Natural killer cell treated with Interleukin-12 subunit alpha and Interleukin-12 subunit beta and Interleukin-15 and Interleukin-18, amount 100 ng/mL, for 72 hours (primary cell): Measurements from ENCODE around the gene RNGTT. TPM values are rescaled to one million over a fixed set of nuclear protein-coding genes. Genes with fewer than 3 reads are reported as not detected.
"Not testable (repeated sequence)": the region's sequence is repeated elsewhere in the genome, so short reads cannot be mapped to it uniquely, and the experiment has no call there.

Source experiments
- ATAC-seq, 2 donors: fragments of 150-1000 bp; cut with Tn5 transposase in 1 of 2; sonication (Bioruptor Pico), chemical (Tn5 transposase) in 1 of 2; 2 replicates each; pipeline ENCODE4 v1.10.0; 2021
- DNase-seq: peaks from one replicate; pipeline ENCODE4 v3.0.0; 2022; ENCODE audit warnings: low spot score
- H3K27ac Mint-ChIP-seq, 2 donors: 1 replicate in 1 of 2; 2 replicates in 1 of 2; pipeline ENCODE4 v1.8.0; 2022; ENCODE audit warnings: mixed read lengths in 2 of 2, mild to moderate bottlenecking in 1 of 2, moderate library complexity in 1 of 2
- H3K27me3 Mint-ChIP-seq, 2 donors: 1 replicate in 1 of 2; 2 replicates in 1 of 2; pipeline ENCODE4 v1.8.0; 2022; ENCODE audit warnings: mixed read lengths in 2 of 2
- H3K36me3 Mint-ChIP-seq: one replicate; pipeline ENCODE4 v1.8.0; 2022; ENCODE audit warnings: mixed read lengths
- H3K4me1 Mint-ChIP-seq, 2 donors: 1 replicate in 1 of 2; 2 replicates in 1 of 2; pipeline ENCODE4 v1.8.0; 2022; ENCODE audit warnings: low read depth in 2 of 2, mixed read lengths in 2 of 2, mild to moderate bottlenecking in 1 of 2
- H3K4me3 Mint-ChIP-seq: one replicate; pipeline ENCODE4 v1.8.0; 2022; ENCODE audit warnings: mixed read lengths
- H3K9me3 Mint-ChIP-seq: 2 replicates; pipeline ENCODE4 v1.8.0; 2022; ENCODE audit warnings: mixed read lengths
- total RNA-seq, 2 donors: library from RNA; stranded (reverse); gene quantifications; one replicate each; pipeline ENCODE4 v1.2.3, GENCODE V29; 2022

The RNGTT gene
- total RNA-seq, 2 donors from 2014 or later = 26.9 to 36.4 TPM

DNA sequence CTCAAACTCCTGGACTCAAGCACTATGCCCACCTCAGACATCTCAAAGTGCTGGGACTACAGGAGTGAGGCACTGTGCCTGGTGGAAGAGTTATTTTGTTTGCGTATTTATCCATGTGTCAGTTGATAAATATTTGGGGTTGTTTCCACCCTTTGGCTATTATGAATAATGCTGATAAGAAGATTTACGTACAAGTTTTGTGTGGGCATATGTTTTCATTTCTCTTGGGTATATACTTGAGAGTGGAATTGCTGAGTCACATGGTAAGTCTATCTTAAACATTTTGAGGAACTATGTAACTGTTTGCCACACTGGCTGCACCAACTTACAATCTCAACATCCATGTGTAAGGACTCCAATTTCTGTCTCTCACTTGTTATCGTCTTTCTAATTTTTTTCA, 200.3 kb downstream of the RNGTT start:
- no peak for ATAC-seq
- H3K36me3 Mint-ChIP-seq = no peaks in the 10 kb centered on the region
- no peak for DNase-seq
- peak overlapping the region in 1 of 2 donors; percentile 62 for H3K27ac Mint-ChIP-seq
- no peaks in the 10 kb centered on the region for H3K27me3 Mint-ChIP-seq
- H3K9me3 Mint-ChIP-seq = no peaks in the 10 kb centered on the region
- H3K4me1 Mint-ChIP-seq = peaks cover 11 to 12% of the 10 kb centered on the region in 2 donors
- no peak overlapping the region for H3K4me3 Mint-ChIP-seq

DNA sequence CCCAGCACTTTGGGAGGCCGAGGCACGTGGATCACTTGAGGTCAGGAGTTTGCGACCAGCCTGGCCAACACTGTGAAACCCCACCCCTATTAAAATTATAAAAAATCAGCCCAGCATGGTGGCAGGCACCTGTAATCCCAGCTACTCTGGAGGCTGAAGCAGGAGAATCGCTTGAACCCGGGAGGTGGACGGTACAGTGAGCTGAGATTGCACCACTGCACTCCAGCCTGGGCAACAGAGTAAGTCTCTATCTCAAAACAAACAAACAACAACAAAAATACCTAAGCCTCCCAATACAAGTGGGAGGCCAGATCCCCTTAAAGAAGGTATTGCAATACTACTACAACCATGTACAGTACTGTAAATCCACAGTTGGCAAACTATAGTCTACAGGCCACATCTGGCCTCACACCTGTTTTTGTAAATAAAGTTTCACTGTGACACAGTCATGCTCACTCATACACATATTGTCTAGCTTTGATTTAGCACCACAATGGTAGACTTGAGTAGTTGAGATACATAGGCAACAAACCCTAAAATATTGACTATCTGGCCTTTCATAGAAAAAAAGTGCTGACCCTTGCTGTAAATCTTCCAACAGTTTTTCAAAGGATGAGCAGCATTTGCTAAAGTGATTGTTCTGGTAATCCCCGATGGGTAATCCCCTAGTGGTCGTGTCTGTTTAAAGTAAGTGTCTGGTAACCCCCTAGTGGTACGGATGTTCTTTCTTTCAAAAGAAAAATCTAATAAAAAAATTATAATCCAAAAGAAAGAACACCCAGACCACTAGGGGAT, 202.0 kb downstream of the RNGTT start:
- Mint-ChIP-seq H3K4me1 (peaks cover 11 to 12% of the 10 kb centered on the region in 2 donors), H3K27me3 (no peaks in the 10 kb centered on the region), H3K9me3 (no peaks in the 10 kb centered on the region), H3K4me3 (no peak overlapping the region), H3K27ac (peak overlapping the region; percentile 67 to 76), H3K36me3 (no peaks in the 10 kb centered on the region)
- DNase-seq (no peak), ATAC-seq (peak; percentile 70 to 83)

DNA sequence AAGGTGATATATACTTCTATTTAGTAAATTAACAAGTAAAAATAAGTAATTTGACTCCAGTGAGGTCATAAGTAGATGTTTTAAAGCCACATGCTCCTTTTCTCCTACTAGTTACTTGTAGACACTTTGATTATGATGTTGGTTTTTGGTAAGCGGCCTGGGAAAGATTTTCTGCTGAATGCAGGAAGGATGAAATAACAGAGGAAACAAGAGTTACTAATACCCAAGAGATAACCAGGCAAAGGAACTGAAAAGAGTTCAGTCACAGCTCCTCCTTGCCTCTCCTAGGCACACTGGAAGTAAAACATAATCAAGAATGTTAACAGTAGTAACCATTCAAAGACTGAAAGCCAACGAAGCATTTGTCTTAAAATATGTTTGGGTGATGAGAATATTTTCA, 203.3 kb downstream of the RNGTT start:
- Mint-ChIP-seq H3K27ac (no peak overlapping the region), H3K27me3 (no peaks in the 10 kb centered on the region), H3K9me3 (no peaks in the 10 kb centered on the region), H3K36me3 (no peaks in the 10 kb centered on the region), H3K4me1 (peaks cover 8 to 11% of the 10 kb centered on the region in 2 donors), H3K4me3 (no peak overlapping the region)
- DNase-seq = no peak
- ATAC-seq = no peak

DNA sequence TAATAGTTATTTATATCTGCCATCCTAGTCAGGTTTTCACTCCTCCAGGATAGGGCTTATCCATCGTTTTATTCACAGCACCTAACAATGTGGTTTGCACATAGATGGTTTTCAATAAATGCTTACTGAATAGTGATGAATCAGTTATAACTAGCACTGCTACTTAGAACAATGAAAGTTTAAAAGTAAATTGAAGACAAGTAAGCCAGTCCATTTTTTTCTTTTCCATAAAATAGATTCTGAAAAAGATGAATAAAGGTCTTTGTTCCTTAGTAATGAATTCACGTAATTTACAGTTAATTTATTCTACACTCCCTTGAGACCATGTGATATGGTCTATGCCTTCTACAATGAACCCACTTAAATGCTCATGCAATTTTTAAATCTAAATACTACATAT, 212.5 kb downstream of the RNGTT start:
- Mint-ChIP-seq H3K27ac (no peak overlapping the region), H3K4me3 (no peak overlapping the region), H3K27me3 (no peaks in the 10 kb centered on the region), H3K36me3 (no peaks in the 10 kb centered on the region), H3K4me1 (no peaks in the 10 kb centered on the region), H3K9me3 (no peaks in the 10 kb centered on the region)
- ATAC-seq (no peak), DNase-seq (no peak)

DNA sequence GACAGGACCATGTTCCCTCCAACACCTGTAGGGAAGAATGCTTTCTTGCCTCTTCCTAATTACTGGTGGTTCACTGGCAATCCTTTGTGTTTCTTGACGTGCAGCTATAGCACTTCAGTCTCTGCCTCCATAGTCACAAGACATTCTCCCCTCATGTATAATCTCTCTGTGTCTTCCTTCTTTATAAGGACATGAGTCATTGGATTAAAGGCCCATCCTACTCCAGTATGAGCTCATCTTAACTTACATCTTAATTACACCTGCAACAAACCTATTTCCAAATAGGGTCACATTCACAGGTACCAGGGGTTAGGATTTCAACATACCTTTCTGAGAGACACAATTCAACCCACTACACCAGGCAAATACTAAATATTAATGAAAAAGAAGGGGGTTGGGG, 213.6 kb downstream of the RNGTT start:
- H3K4me1 Mint-ChIP-seq = no peaks in the 10 kb centered on the region
- no peak for DNase-seq
- no peak overlapping the region for H3K4me3 Mint-ChIP-seq
- no peak for ATAC-seq
- H3K36me3 Mint-ChIP-seq = no peaks in the 10 kb centered on the region
- H3K27me3 Mint-ChIP-seq = no peaks in the 10 kb centered on the region
- no peak overlapping the region for H3K27ac Mint-ChIP-seq
- H3K9me3 Mint-ChIP-seq = no peaks in the 10 kb centered on the region

DNA sequence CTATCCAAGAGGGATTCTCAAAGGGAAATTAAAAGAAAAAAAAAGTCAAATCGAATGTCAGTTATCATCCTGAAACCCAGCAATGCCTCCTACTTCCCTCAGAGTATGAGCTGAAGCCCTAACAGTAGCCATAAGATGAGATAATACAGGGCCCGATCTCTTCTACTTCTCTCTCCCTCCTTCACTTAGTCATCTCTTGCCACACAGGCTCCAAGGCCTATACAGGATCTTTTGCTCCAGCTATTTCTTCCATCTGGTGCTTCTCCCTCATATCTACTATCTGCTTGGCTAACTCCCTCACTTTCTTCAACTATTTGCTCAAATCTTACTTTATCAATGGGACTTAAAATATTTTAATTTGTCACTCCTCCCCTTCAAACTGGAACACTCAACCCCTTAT, 215.3 kb downstream of the RNGTT start:
- Mint-ChIP-seq H3K27me3 (no peaks in the 10 kb centered on the region), H3K9me3 (no peaks in the 10 kb centered on the region), H3K4me1 (no peaks in the 10 kb centered on the region), H3K36me3 (no peaks in the 10 kb centered on the region), H3K4me3 (no peak overlapping the region), H3K27ac (no peak overlapping the region)
- DNase-seq = no peak
- no peak for ATAC-seq

DNA sequence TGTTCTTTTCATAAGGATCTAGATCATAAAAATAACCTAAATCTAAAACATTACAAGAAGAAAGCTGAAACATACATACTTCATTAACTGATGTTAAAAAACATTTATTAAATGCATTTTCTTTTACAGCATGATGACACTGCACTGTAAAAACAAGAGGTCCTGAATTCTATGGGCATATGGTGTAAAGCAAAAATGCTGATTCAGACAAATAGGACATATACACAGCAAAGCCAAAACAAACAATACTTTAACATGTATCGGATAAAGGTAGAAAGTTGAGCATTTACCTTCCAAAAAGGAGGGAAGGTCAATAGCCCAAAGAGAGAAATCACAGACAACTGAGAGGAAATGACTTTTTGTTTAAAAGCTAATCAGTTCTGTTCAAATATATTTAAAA, 221.5 kb downstream of the RNGTT start:
- Mint-ChIP-seq H3K27me3 (no peaks in the 10 kb centered on the region), H3K9me3 (no peaks in the 10 kb centered on the region), H3K4me1 (peaks cover 0 to 4% of the 10 kb centered on the region in 2 donors), H3K36me3 (peaks cover 9% of the 10 kb centered on the region), H3K4me3 (no peak overlapping the region), H3K27ac (no peak overlapping the region)
- ATAC-seq (no peak), DNase-seq (no peak)

DNA sequence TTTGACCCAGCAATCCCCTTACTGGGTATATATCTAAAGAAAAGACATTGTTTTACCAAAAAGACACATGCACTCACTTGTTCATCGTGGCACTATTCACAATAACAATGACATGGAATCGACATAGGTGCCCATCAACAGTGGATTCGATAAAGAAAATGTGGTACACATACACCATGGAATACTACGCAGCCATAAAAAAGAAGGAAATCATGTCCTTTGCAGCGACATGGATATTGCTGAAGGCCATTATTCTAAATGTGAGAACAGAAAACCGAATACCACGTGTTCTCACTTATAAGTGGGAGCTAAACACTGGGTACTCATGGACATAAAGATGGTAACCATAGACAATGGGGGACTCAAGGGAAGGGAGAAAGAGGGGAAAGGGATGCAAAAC, 222.3 kb downstream of the RNGTT start:
- H3K27ac Mint-ChIP-seq = no peak overlapping the region
- peaks cover 0 to 4% of the 10 kb centered on the region in 2 donors for H3K4me1 Mint-ChIP-seq
- peaks cover 9% of the 10 kb centered on the region for H3K36me3 Mint-ChIP-seq
- ATAC-seq (no peak), DNase-seq (no peak)
- H3K27me3 Mint-ChIP-seq = no peaks in the 10 kb centered on the region
- H3K9me3 Mint-ChIP-seq = no peaks in the 10 kb centered on the region
- no peak overlapping the region for H3K4me3 Mint-ChIP-seq

DNA sequence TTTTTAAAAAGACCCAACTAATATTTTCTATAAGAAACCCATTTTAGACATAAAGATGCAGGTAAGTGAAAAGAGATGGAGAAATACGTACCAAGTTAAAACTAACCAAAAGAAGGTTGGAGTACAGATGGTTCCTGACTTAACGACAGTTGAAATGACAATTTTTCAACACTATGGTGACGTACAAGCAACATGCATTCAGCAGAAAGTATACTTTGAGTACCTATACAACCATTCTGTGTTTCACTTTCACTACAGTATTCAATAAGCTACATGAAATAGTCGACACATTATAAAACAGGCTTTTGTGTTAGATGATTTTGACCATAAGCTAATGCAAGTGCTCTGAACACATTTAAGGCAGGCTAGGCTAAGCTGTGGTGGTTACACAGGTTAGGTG, 228.9 kb downstream of the RNGTT start:
- ATAC-seq = no peak
- peak overlapping the region; percentile 26 for H3K4me3 Mint-ChIP-seq
- no peaks in the 10 kb centered on the region for H3K27me3 Mint-ChIP-seq
- no peak overlapping the region for H3K27ac Mint-ChIP-seq
- no peak for DNase-seq
- H3K4me1 Mint-ChIP-seq = peaks cover 20 to 39% of the 10 kb centered on the region in 2 donors
- H3K9me3 Mint-ChIP-seq = no peaks in the 10 kb centered on the region
- H3K36me3 Mint-ChIP-seq = peaks cover 15% of the 10 kb centered on the region

DNA sequence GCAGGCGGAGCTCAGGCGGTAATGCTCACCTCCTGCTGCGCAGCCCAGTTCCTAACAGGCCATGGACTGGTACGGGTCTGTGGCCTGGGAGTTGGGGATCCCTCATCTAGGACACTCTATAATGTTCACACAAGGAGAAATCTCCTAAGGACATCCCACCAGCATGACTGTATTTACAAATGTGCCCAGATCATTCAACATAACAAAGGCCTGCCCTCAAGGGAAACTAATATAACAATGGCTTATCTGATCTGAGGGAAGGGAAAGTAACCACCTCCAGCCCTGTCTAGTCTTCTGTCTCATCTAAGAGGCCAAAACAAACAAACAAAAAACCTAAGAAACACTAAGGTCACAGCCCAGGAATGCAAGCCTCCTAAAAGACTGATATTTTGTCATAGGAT, 232.8 kb downstream of the RNGTT start:
- Mint-ChIP-seq H3K36me3 (peaks cover 15% of the 10 kb centered on the region), H3K4me1 (peaks cover 26 to 44% of the 10 kb centered on the region in 2 donors), H3K27ac (no peak overlapping the region), H3K9me3 (no peaks in the 10 kb centered on the region), H3K27me3 (no peaks in the 10 kb centered on the region), H3K4me3 (no peak overlapping the region)
- DNase-seq = no peak
- ATAC-seq = no peak

DNA sequence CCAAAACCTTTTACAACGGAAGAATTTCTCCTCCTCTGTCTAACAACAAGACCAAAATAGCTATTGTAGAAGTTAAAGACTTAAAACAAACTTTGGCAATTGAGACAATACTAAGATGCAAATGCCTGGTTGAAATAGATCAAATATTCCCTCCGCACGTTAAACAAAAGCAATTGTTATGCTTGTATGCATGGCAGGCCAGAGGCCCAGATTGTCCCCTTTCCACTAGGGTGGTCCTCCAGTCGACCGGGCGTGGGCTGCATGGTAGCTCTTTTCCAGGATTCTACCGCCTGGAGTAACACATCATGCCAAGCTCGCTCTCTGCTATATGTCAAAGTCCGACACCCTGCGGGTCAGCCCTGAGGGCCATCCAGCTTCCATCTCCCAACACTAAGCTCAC, 234.7 kb downstream of the RNGTT start:
- H3K4me3 Mint-ChIP-seq = no peak overlapping the region
- H3K9me3 Mint-ChIP-seq = no peaks in the 10 kb centered on the region
- H3K4me1 Mint-ChIP-seq = peaks cover 35 to 49% of the 10 kb centered on the region in 2 donors
- ATAC-seq (no peak), DNase-seq (no peak)
- peak overlapping the region in 1 of 2 donors; percentile 24 for H3K27ac Mint-ChIP-seq
- H3K27me3 Mint-ChIP-seq = no peaks in the 10 kb centered on the region
- peaks cover 12% of the 10 kb centered on the region for H3K36me3 Mint-ChIP-seq

DNA sequence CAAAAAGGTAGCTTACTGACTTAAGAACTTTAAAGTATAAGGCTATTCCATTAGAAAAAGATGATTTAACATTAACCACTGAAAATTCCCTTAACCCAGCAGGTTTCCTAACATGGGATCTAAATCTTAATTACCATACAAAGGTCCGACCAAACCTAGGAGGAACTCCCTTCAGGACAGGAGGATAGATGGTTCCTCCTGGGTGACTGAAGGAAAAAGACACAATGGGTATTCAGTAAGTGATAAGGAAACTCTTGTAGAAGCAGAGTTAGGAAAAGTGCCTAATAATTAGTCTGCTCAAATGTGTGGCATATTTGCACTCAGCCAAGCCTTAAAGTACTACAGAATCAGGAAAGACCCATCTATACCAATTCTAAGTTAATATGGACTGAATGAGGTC, 237.0 kb downstream of the RNGTT start:
- H3K9me3 Mint-ChIP-seq, DNase-seq, H3K4me3 Mint-ChIP-seq, H3K27me3 Mint-ChIP-seq, ATAC-seq: not testable (repeated sequence)
- Mint-ChIP-seq H3K27ac (peak overlapping the region; percentile 53 to 57), H3K4me1 (peaks cover 28 to 29% of the 10 kb centered on the region in 2 donors), H3K36me3 (peaks cover 12% of the 10 kb centered on the region)

DNA sequence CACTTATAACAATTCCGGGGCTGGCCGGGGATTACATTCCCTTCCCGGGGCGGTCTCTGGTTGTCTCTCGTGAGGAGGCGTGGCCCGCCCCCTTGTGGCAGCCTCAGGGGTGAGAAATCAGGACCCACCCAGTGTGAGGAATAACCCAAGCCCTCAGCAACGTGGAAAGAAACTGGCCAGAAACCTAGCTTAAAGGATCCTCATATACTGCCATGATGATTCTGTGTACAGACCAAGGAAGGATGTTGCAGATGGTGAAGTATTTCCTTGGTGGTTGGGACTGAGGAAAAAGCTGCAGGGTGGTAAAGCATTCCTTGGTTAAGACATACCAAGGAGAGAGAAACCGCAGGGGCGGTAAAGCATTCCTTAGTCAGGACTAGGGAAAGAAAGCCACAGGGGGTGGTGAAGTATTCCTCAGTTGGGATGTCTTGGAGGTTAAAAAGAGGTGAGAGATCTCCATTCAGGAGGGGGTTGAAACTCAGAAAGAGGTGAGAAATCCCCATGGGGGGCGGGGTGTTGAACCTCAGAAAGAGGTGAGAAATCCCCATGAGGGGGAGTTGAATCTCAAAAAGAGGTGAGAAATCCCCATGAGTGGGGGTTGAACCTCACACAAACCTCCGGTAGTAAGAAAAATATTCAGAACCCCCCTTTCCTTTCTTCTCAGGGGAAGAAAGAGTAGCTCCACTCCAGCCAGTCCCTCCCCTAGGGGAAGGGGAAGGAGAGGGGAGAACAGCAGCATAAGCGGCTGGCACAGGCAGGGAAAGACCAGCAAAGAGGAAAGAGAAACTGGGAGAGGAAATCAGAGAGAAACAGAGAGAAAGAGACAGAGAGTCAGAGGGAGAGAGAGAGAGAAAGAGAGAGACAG, 238.1 kb downstream of the RNGTT start:
- ATAC-seq = peak in 1 of 2 donors; percentile 52
- Mint-ChIP-seq H3K27ac (peak overlapping the region; percentile 53 to 57), H3K4me1 (peaks cover 22% of the 10 kb centered on the region in 2 donors), H3K4me3 (peak overlapping the region; percentile 73), H3K36me3 (peaks cover 5% of the 10 kb centered on the region), H3K27me3 (no peaks in the 10 kb centered on the region), H3K9me3 (no peaks in the 10 kb centered on the region)
- no peak for DNase-seq

DNA sequence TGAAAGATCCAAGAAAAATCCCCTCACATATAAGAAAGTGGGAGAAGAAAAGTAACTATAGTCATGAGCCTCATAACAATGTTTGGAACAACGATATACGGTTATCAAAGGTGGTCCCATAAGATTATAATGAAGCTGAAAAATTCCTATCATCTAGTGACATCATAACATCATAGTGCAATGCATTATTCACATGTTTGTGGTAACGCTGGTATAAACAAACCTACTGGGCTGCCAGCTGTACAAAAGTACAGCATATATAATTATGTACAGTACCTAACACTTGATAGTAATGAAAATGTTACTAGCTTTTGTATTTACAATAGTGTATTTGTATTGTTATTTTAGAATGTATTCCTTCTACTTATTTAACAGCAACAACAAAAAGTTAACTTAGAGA, 240.7 kb downstream of the RNGTT start:
- no peak for ATAC-seq
- Mint-ChIP-seq H3K36me3 (peaks cover 5% of the 10 kb centered on the region), H3K4me3 (no peak overlapping the region), H3K4me1 (peaks cover 22 to 23% of the 10 kb centered on the region in 2 donors), H3K27me3 (no peaks in the 10 kb centered on the region), H3K27ac (no peak overlapping the region), H3K9me3 (no peaks in the 10 kb centered on the region)
- DNase-seq = no peak
